HG03342 (cell line): Measurements from ENCODE around the gene NFKB1.
"Not testable (repeated sequence)": the region's sequence is repeated elsewhere in the genome, so short reads cannot be mapped to it uniquely, and the experiment has no call there.

Experiments used
- ATAC-seq: cut with Tn5 transposase; IDR thresholded peaks from one replicate; pipeline ENCODE4 v1.9.1; 2021; ENCODE audit warnings: mild to moderate bottlenecking, moderate library complexity; ENCODE audit not compliant: unreplicated experiment

Gene NFKB1

DNA sequence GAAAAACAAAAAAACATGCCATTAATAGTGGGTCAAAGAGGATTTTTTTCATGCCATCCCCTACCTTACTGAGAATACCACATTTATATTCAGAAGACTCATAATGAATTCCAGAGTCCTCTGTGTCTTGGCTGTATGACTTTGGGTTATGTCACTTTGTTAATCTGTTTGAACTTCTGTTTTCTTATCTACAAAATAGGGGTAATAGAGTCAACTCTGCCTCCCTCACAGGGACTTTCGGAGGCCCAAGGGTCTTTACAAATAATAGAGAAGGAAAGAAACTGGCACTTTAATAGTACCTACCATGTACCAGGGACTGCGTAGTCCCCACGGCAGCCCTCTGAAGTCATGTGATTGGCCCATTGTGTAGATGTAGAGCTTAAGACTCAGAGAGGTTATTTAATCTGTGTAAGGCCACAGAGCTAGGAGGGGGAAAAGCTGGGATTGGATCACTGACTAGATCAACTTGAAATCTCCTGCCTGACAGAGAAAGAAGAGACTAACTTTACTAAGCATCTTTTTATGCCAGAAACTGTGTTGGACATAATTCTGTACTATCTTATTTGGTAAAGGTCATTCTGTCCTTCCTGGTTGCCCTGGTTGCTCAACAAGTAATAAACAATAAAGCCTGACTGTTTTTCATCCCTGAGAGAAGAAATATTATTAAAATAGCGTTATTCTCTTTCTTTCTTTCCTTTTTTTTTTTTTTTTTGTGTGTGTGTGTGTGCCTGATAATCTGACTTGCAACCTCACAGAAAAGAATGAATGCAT lies 59.6 kb downstream of the NFKB1 start:
- no peak for ATAC-seq

GRCh38 chr4:102563000-102563399 lies 61.8 kb downstream of the NFKB1 start:
- ATAC-seq = no peak

DNA sequence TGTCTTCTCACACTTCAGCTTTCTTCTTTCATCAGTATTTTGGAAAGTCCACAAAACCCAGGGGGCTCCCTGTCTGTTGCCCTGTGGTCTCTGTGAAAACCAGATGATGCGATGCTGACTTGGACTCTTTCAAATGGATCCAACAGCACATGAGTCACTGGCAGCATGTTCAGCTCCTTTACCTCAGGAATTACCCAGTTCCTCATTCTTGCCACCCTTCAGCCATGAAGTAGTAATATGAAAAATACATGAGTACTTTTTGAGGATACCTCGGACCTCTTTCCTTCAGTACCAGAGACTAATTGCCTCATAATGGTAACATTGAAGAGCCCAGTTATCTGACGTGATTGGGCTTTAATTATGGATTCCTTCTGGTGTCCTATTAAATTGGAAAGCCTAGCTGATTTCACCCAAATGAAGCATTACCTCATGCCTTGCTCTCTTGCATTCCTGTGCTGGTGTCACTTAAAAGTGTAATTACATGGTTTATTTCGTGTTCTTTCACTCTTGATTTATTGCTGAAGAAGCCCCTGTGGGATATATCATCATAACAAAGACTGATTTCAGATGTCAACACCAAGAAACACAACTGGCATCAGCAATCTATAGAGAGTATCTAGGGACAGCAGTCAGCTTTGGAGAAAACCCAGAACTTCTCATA lies 63.4 kb downstream of the NFKB1 start:
- peak; percentile 87 for ATAC-seq

GRCh38 chr4:102565696-102566095 lies 64.5 kb downstream of the NFKB1 start:
- ATAC-seq = no peak

- no peak for ATAC-seq
These were observed 65.3 kb downstream of the NFKB1 start for GRCh38 chr4:102566426-102566825.

DNA sequence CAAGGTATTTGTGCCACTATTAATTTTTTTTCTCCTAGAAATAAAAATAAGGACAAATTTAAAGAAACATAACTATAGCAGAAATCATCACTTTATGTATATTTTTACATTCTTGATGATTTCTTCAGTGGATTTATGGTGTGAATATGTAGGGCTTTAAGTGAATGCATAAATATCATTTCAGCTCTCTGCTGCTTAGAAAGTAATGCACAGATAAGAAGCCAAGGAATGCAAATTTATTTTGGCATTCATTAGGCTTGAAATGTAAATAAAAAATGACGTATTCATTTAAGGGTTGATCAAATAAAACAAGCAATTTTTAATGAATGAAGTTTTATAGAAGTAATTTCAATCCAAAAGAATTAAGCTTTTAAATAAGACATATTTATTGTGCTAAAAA lies 66.3 kb downstream of the NFKB1 start:
- no peak for ATAC-seq

GRCh38 chr4:102569200-102569599 lies 68.0 kb downstream of the NFKB1 start:
- ATAC-seq = no peak

DNA sequence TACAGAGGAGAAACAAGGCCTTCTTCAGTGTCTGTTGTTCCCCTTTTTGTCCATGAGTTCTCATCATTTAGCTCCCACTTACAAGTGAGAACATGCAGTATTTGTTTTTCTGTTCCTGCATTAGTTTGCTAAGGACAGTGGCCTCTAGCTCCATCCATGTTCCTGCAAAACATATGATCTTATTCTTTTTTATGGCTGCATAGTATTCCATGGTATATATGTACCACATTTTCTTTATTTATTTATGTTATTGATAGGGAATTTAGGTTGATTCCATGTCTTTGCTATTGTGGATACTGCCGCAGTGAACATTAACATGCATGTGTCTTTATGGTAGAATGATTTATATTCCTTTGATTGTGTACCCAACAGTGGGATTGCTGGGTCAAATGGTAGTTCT lies 69.1 kb downstream of the NFKB1 start:
- ATAC-seq = not testable (repeated sequence)

DNA sequence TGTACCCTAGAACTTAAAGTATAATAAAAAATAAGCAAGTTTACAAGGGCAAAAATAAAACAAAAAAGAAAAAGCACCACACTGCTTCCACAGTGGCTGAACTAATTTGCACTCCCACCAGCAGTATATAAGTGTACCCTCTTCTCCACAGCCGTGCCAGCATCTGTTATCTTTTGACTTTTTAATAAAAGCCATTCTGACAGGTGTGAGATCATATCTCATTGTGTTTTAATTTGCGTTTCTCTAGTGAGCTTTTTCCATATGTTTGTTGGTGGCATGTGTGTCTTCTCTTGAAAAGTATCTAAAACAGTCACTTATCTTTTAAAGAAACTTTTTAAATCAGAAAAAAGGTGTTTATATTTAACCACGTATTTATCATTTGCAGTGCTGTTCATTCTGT lies 71.3 kb downstream of the NFKB1 start:
- no peak for ATAC-seq

DNA sequence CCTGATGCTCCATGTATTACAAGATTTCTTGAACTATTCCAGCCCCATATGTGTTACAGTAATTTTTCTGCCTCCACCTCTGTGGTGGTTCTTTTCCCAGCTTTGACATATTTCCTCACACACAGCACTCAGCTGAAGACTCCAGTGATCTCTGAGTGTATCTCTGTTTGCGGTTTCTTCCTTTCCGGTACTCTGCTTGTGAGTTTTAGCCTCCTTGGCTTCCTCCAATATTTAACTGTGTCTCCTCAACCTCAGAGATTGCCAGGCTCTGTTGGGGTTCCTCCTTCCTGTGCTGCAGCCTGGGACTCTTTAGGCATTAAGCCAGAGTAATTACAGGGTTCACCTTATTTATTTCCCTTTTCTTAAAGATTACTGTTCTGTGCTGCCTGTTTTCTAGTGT lies 73.2 kb downstream of the NFKB1 start:
- no peak for ATAC-seq

- ATAC-seq = no peak
These were observed 74.4 kb downstream of the NFKB1 start for GRCh38 chr4:102575369-102576129.

DNA sequence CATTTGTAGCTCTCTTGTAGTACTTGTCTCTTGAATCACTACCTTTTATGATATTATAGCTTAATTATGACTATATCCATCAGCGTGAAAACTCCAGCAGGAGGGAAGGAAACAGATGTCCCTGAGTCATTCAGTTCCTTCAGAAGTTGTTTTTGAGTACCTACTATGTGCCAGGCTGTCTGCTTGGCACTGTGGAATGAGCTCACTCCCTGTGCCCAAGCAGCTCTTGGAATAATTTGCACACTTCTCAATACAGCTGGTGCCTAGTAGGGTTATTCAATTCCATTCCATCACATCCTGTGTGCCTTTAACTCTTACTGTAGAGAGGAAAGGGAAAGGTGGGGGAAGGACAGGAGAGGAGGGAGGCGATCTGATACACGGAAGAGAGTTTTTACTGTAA lies 77.1 kb downstream of the NFKB1 start:
- ATAC-seq = no peak

- ATAC-seq = no peak
These were observed 77.7 kb downstream of the NFKB1 start for GRCh38 chr4:102578819-102579218.

GRCh38 chr4:102579794-102580462 lies 78.8 kb downstream of the NFKB1 start:
- ATAC-seq = no peak

DNA sequence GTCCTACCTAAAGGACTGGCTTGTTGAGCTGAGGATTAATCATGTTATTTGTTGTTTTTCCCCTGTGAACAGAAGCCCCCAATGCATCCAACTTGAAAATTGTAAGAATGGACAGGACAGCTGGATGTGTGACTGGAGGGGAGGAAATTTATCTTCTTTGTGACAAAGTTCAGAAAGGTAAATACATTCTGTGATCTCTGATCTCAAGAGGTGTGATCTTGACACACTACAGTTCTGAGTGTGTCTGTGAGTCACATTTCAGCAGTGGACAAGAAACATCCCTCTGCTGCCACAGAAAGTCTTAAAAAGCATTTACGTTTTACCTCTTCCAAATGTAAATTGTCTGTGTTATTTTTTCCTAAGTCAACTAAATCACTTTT lies 79.3 kb downstream of the NFKB1 start:
- no peak for ATAC-seq

DNA sequence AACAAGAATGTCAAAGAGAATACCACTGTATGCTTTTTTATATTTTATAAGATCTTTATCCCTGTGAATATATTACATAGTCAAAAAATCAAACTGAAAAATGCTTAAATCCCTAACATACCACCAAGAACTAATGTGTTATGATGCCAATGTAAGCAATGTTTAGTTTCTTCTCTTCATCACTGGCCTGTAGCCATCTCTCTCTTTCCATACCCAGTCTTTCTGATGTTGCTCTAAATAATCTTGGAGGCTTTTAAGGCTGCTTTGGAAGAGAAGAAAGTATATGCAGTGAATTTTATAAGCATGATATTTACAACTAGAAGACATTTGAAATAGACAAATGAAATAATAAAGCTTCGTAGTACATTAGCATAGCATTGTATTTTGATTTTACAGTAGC lies 82.9 kb downstream of the NFKB1 start:
- no peak for ATAC-seq

GRCh38 chr4:102585329-102585728 lies 84.2 kb downstream of the NFKB1 start:
- no peak for ATAC-seq

DNA sequence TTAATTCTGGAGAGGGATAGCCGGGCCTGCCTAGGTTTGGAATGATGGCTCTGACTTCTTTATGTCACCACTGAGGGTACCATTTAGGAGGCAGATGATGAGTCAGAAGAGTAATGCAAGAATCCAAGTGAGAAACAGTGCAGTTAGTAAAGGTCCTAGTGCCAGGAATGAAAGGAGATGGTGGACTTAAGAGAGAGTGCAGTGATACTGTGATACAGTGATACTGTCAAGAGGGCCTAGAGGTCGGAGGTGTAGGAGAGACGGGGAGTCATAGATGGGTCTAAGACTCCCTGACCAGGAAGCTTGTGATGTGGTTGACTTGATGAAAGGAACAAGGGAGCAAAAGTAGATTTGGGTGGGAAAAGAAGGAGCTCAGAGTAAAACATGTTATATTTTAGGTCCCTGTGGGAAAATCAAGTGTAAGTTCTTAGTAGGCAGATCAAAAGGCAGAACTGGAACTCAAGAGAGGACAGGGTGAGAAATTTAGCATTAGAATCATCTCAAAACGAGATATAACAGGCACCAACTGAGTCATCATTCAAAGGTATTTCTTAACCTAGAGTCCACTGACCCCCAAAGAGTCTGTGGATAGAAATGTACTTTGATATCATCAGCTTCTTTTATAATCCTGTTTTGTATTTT lies 85.0 kb downstream of the NFKB1 start:
- ATAC-seq = no peak

DNA sequence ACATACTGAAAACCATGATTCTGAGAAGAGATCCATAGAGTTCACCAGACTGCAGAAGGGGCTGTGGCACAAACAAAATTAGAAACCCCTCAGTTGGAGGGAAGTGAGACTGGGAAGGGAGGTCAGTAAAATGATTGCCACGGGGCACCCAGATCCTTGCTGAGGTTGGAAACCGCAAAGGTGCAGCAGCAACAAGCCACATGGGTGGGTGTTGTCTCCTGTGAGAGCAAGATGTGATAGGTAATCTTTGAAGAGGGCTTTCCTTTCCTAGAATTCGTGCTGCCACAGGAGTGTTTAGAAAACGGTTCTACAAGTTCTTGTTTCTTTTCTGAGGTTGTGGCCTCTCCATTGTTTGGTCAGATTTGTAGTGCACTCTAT lies 85.5 kb downstream of the NFKB1 start:
- no peak for ATAC-seq

- ATAC-seq = no peak
These were observed 88.6 kb downstream of the NFKB1 start for GRCh38 chr4:102589743-102590142.

- no peak for ATAC-seq
These were observed 91.1 kb downstream of the NFKB1 start for GRCh38 chr4:102592256-102592655.
